Stimulated activated memory B cell treated with anti-CD40 and anti-IgM and Interleukin-4, amounts not matched to agents 10 μg/mL and 1 μg/mL and 100 μg/mL, for 72 hours (primary cell): ENCODE measurements around the gene CACNA1C.

Experiments
- ATAC-seq: fragments of 150-1000 bp; cut with Tn5 transposase; 2 replicates; pipeline ENCODE4 v1.10.0; 2021
- H3K27ac Mint-ChIP-seq: one replicate; pipeline ENCODE4 v1.8.0; 2022; ENCODE audit warnings: mild to moderate bottlenecking, mixed read lengths
- H3K27me3 Mint-ChIP-seq: one replicate; pipeline ENCODE4 v1.8.0; 2022; ENCODE audit warnings: mixed read lengths
- H3K36me3 Mint-ChIP-seq: one replicate; pipeline ENCODE4 v1.8.0; 2022; ENCODE audit warnings: mixed read lengths
- H3K4me1 Mint-ChIP-seq: one replicate; pipeline ENCODE4 v1.8.0; 2022; ENCODE audit warnings: mixed read lengths
- H3K4me3 Mint-ChIP-seq: one replicate; pipeline ENCODE4 v1.8.0; 2022; ENCODE audit warnings: mild to moderate bottlenecking, moderate library complexity, mixed read lengths
- H3K9me3 Mint-ChIP-seq: one replicate; pipeline ENCODE4 v1.8.0; 2022; ENCODE audit warnings: mixed read lengths

The CACNA1C gene

GRCh38 chr12:2341871-2342270 lies 289.1 kb downstream of the CACNA1C start:
- Mint-ChIP-seq H3K9me3 (no peaks in the 10 kb centered on the region), H3K4me3 (no peak overlapping the region), H3K27ac (no peak overlapping the region), H3K36me3 (no peaks in the 10 kb centered on the region), H3K27me3 (peaks cover 49% of the 10 kb centered on the region), H3K4me1 (peaks cover under 1% of the 10 kb centered on the region)
- no peak for ATAC-seq

DNA sequence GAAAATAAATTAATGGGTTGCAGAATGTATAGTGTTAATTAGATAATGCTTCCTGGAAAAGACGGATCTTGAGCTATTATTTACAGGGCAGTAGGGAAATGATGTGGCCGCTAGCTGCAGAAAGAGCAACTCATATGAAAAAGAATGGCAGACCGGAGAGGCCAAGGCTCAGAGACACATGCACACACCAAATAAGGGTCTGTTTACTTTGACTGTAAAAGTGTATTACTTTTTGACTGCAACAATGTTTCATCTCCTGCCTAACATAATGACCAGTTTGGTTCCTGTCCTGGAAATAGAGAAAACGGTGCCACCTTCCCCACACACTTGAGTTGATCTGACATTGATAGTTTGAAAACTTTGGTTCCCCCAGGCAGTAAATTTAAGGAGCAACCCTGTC lies 290.9 kb downstream of the CACNA1C start:
- no peaks in the 10 kb centered on the region for H3K9me3 Mint-ChIP-seq
- H3K27me3 Mint-ChIP-seq = peaks cover 38% of the 10 kb centered on the region
- H3K4me1 Mint-ChIP-seq = no peaks in the 10 kb centered on the region
- no peak overlapping the region for H3K27ac Mint-ChIP-seq
- no peaks in the 10 kb centered on the region for H3K36me3 Mint-ChIP-seq
- H3K4me3 Mint-ChIP-seq = no peak overlapping the region
- no peak for ATAC-seq

GRCh38 chr12:2344476-2344875 lies 291.7 kb downstream of the CACNA1C start:
- Mint-ChIP-seq H3K27ac (no peak overlapping the region), H3K36me3 (no peaks in the 10 kb centered on the region), H3K9me3 (no peaks in the 10 kb centered on the region), H3K4me1 (no peaks in the 10 kb centered on the region), H3K4me3 (no peak overlapping the region), H3K27me3 (peaks cover 46% of the 10 kb centered on the region)
- ATAC-seq = no peak

GRCh38 chr12:2344885-2345284 lies 292.1 kb downstream of the CACNA1C start:
- H3K4me3 Mint-ChIP-seq = no peak overlapping the region

DNA sequence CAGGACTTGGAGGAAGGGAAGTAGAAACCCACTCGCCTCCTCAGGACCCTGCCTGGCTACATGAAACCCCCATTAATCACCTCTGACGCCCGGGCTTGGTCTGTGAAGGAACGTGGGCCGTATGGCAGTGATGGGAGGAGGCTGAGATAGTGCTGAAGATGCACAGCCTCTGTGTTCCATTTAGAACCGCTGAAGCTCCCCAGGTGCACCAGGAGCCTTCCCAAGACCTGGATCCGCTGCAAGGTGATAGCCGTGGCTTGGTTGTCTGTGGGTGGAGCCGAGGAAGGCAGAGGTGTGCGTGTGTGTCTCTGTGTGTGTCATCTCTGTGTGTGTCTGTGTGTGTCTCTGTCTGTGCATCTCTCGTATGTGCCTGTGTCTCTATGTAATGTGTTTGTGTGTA lies 293.1 kb downstream of the CACNA1C start:
- Mint-ChIP-seq H3K27ac (no peak overlapping the region), H3K36me3 (no peaks in the 10 kb centered on the region), H3K4me3 (no peak overlapping the region), H3K4me1 (no peaks in the 10 kb centered on the region), H3K9me3 (no peaks in the 10 kb centered on the region), H3K27me3 (peaks cover 49% of the 10 kb centered on the region)
- ATAC-seq = no peak

More at GRCh38 chr12:2344885-2345284, 292.1 kb downstream of the CACNA1C start:
- no peak for ATAC-seq
- Mint-ChIP-seq H3K27me3 (peaks cover 50% of the 10 kb centered on the region), H3K4me1 (no peaks in the 10 kb centered on the region), H3K36me3 (no peaks in the 10 kb centered on the region), H3K9me3 (no peaks in the 10 kb centered on the region), H3K27ac (no peak overlapping the region)

DNA sequence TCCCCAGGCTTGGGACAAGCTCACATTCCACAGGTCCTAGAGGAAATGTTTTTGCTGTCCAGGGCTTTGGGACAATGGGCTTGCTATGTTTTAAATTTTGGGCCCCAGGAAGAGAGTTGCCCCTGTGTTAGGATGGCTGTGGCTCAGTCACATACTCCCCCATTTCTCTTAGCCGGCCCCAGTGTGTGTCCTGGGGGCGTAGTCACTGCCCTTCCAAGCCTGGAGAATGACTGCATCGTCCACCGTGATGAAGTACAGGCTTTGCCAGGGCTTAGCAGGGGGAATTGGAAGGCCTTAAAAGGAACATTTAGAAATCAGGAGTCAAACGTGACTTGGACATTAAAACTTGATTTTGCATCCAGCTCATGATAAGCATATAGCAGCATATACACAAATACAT lies 293.6 kb downstream of the CACNA1C start:
- H3K9me3 Mint-ChIP-seq = no peaks in the 10 kb centered on the region
- no peaks in the 10 kb centered on the region for H3K36me3 Mint-ChIP-seq
- no peak for ATAC-seq
- no peak overlapping the region for H3K27ac Mint-ChIP-seq
- peaks cover 4% of the 10 kb centered on the region for H3K4me1 Mint-ChIP-seq
- H3K27me3 Mint-ChIP-seq = peaks cover 44% of the 10 kb centered on the region
- no peak overlapping the region for H3K4me3 Mint-ChIP-seq

- H3K4me3 Mint-ChIP-seq = no peak overlapping the region
- H3K27me3 Mint-ChIP-seq = peaks cover 40% of the 10 kb centered on the region
- no peak overlapping the region for H3K27ac Mint-ChIP-seq
- H3K4me1 Mint-ChIP-seq = peaks cover 13% of the 10 kb centered on the region
- no peaks in the 10 kb centered on the region for H3K9me3 Mint-ChIP-seq
- H3K36me3 Mint-ChIP-seq = no peaks in the 10 kb centered on the region
- ATAC-seq = no peak
Observed at GRCh38 chr12:2347137-2347843, 294.5 kb downstream of the CACNA1C start.

GRCh38 chr12:2347844-2348481 lies 295.2 kb downstream of the CACNA1C start:
- H3K4me3 Mint-ChIP-seq = no peak overlapping the region
- H3K27ac Mint-ChIP-seq = no peak overlapping the region
- ATAC-seq = no peak
- H3K36me3 Mint-ChIP-seq = no peaks in the 10 kb centered on the region
- no peaks in the 10 kb centered on the region for H3K9me3 Mint-ChIP-seq
- peaks cover 45% of the 10 kb centered on the region for H3K27me3 Mint-ChIP-seq
- H3K4me1 Mint-ChIP-seq = peaks cover 13% of the 10 kb centered on the region

DNA sequence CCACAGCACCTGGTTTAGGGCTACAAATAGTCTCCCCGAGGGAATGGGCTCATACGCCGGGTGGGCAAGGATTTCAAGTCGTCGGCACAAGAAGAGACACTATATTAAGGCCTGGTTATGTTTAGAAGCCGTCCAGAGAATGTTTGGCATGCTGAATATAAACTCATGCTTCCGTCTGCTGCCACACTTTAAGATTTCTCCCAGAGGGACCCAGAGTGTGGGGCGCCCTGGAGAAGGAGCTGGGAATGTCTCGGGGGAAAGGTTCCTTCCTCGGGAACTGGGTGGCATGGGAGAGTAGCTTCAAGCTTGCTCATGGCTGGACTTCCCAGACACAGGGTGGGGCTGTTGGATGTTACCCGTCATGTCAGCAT lies 295.7 kb downstream of the CACNA1C start:
- Mint-ChIP-seq H3K27ac (no peak overlapping the region), H3K9me3 (no peaks in the 10 kb centered on the region), H3K4me1 (peaks cover 13% of the 10 kb centered on the region), H3K27me3 (peaks cover 49% of the 10 kb centered on the region), H3K36me3 (no peaks in the 10 kb centered on the region), H3K4me3 (no peak overlapping the region)
- no peak for ATAC-seq

DNA sequence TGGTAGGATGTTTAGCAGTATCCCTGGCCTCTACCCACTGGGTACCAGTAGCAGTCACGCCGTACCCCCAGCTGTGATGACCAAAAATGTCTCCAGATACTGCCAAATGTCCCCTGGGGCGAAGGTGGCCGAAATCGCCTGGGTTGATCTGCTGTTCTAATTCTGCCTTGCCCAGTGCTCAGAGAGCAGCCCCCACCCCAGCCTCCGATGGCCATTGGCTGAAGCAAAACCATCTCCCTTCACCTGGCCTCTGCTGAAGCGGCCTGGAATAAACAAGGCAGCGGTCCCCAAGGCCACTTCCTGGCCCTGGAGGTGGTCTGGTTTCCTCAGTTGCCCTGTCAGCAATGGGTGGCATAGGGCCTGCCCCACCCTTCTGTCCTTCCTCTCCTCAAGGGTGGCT lies 298.4 kb downstream of the CACNA1C start:
- no peak overlapping the region for H3K27ac Mint-ChIP-seq
- no peaks in the 10 kb centered on the region for H3K9me3 Mint-ChIP-seq
- no peak overlapping the region for H3K4me3 Mint-ChIP-seq
- ATAC-seq = no peak
- no peaks in the 10 kb centered on the region for H3K36me3 Mint-ChIP-seq
- peaks cover 13% of the 10 kb centered on the region for H3K4me1 Mint-ChIP-seq
- peaks cover 38% of the 10 kb centered on the region for H3K27me3 Mint-ChIP-seq

- H3K4me3 Mint-ChIP-seq = no peak overlapping the region
- no peaks in the 10 kb centered on the region for H3K9me3 Mint-ChIP-seq
- H3K27ac Mint-ChIP-seq = no peak overlapping the region
- no peak for ATAC-seq
- peaks cover 13% of the 10 kb centered on the region for H3K4me1 Mint-ChIP-seq
- H3K27me3 Mint-ChIP-seq = peaks cover 34% of the 10 kb centered on the region
- H3K36me3 Mint-ChIP-seq = no peaks in the 10 kb centered on the region
Observed at GRCh38 chr12:2352203-2352602, 299.4 kb downstream of the CACNA1C start.

- Mint-ChIP-seq H3K4me1 (peaks cover 13% of the 10 kb centered on the region), H3K36me3 (no peaks in the 10 kb centered on the region), H3K27ac (no peak overlapping the region), H3K9me3 (no peaks in the 10 kb centered on the region), H3K4me3 (no peak overlapping the region), H3K27me3 (peaks cover 34% of the 10 kb centered on the region)
- ATAC-seq = no peak
Observed at GRCh38 chr12:2353281-2353680, 300.5 kb downstream of the CACNA1C start.

DNA sequence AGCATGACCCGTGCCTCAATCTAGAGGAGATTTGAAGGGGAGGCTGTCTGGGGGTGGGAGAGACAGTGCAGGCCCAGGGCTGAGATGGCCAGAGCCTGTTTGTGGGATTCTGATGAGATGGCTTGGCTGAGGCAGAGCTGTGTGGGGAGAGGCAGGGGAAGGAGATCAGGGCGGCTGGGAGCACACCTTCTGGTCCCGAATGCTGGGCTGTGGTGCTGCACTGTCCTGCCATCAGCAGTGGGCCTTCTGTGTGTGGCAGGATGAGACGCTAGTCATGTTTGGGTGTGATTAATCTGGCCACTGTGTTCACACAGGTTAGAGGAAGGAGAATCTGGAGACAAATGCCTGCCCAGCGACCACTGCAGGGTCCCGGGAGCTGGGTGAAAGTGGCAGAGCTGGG lies 300.9 kb downstream of the CACNA1C start:
- Mint-ChIP-seq H3K4me3 (no peak overlapping the region), H3K27ac (no peak overlapping the region), H3K4me1 (peaks cover 15% of the 10 kb centered on the region), H3K27me3 (peaks cover 34% of the 10 kb centered on the region), H3K36me3 (no peaks in the 10 kb centered on the region), H3K9me3 (no peaks in the 10 kb centered on the region)
- no peak for ATAC-seq

- no peak for ATAC-seq
- Mint-ChIP-seq H3K36me3 (no peaks in the 10 kb centered on the region), H3K27me3 (peaks cover 31% of the 10 kb centered on the region)
Observed at GRCh38 chr12:2354151-2354991, 301.6 kb downstream of the CACNA1C start.

DNA sequence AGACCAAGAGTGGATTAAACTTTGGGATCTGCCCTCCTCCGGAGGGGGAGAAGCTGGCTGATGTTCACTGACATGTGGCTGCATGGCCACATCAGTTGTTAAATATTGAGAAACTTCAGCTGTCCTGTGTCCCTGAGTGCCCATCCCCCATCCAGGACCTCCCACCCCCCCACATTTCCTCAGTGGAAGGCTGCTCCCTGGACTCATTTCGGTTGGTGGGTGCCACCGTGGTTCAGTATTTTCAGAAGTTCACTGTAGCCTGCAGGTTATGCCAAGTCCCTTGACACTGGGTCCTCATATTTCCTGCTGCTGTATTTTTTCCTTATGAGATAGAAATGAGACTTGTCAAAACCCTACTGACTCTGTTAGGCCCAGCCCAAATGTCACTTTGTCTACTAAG lies 302.4 kb downstream of the CACNA1C start:
- Mint-ChIP-seq H3K36me3 (no peaks in the 10 kb centered on the region), H3K9me3 (no peaks in the 10 kb centered on the region), H3K4me1 (peaks cover 23% of the 10 kb centered on the region), H3K27ac (no peak overlapping the region), H3K4me3 (no peak overlapping the region), H3K27me3 (peaks cover 31% of the 10 kb centered on the region)
- ATAC-seq = no peak

More at GRCh38 chr12:2354151-2354991, 301.6 kb downstream of the CACNA1C start:
- H3K9me3 Mint-ChIP-seq = no peaks in the 10 kb centered on the region
- H3K4me1 Mint-ChIP-seq = peaks cover 22% of the 10 kb centered on the region
- H3K27ac Mint-ChIP-seq = no peak overlapping the region
- no peak overlapping the region for H3K4me3 Mint-ChIP-seq
